ENCODE results near the gene RANBP1.

The RANBP1 gene

GRCh38 chr22:20131597-20131858 is 15.6 kb downstream of the RANBP1 start, which contains the start of gene ZDHHC8:
TSS of gene ZDHHC8 (plus strand) at chr22:20131804. CDS start at chr22:20131948, 144 bp downstream.
- TF ChIP-seq CTCF (IDR thresholded peaks at IDR 0.05; ENCODE audit: insufficient read depth, low read length, poor library complexity, severe bottlenecking), result no peak
- no peaks in the 10 kb centered on the region for H3K27me3 ChIP-seq (replicated peaks; ENCODE audit: control insufficient read depth, insufficient read depth, low read length)
- DNase-seq (ENCODE audit: extremely low read depth, insufficient read length), result peak; percentile 56
- H3K4me3 ChIP-seq (replicated peaks; ENCODE audit: low read depth, low read length), result peak within 1 kb of the TSS; percentile 87
- peaks cover 1% of the 10 kb centered on the region for H3K36me3 ChIP-seq (ENCODE audit: control insufficient read depth, insufficient read depth, low read length)

GRCh38 chr22:20131859-20132685 is 16.2 kb downstream of the RANBP1 start:
- Histone ChIP-seq H3K27me3 (replicated peaks; ENCODE audit: control insufficient read depth, insufficient read depth, low read length) (no peaks in the 10 kb centered on the region), H3K36me3 (ENCODE audit: control insufficient read depth, insufficient read depth, low read length) (no peaks in the 10 kb centered on the region), H3K4me3 (replicated peaks; ENCODE audit: low read depth, low read length) (peak overlapping the region; percentile 87)
- no peak for TF ChIP-seq CTCF (IDR thresholded peaks at IDR 0.05; ENCODE audit: insufficient read depth, low read length, poor library complexity, severe bottlenecking)
- no peak for DNase-seq (ENCODE audit: extremely low read depth, insufficient read length)

- Histone ChIP-seq H3K4me3 (replicated peaks; ENCODE audit: low read depth, low read length) (peak overlapping the region; percentile 87), H3K27me3 (replicated peaks; ENCODE audit: control insufficient read depth, insufficient read depth, low read length) (no peaks in the 10 kb centered on the region), H3K36me3 (ENCODE audit: control insufficient read depth, insufficient read depth, low read length) (no peaks in the 10 kb centered on the region)
- no peak for DNase-seq (ENCODE audit: extremely low read depth, insufficient read length)
- TF ChIP-seq CTCF (IDR thresholded peaks at IDR 0.05; ENCODE audit: insufficient read depth, low read length, poor library complexity, severe bottlenecking), result no peak
Measured at GRCh38 chr22:20132686-20133246, 16.9 kb downstream of the RANBP1 start.

GRCh38 chr22:20133930-20134549 is 18.1 kb downstream of the RANBP1 start:
- TF ChIP-seq CTCF (IDR thresholded peaks at IDR 0.05; ENCODE audit: insufficient read depth, low read length, poor library complexity, severe bottlenecking), result no peak

GRCh38 chr22:20135265-20135664 is 19.4 kb downstream of the RANBP1 start:
- no peak overlapping the region for H3K4me3 ChIP-seq (replicated peaks; ENCODE audit: low read depth, low read length)
- peaks cover 1% of the 10 kb centered on the region for H3K36me3 ChIP-seq (ENCODE audit: control insufficient read depth, insufficient read depth, low read length)
- TF ChIP-seq CTCF (IDR thresholded peaks at IDR 0.05; ENCODE audit: insufficient read depth, low read length, poor library complexity, severe bottlenecking), result no peak
- H3K27me3 ChIP-seq (replicated peaks; ENCODE audit: control insufficient read depth, insufficient read depth, low read length), result no peaks in the 10 kb centered on the region
- no peak for DNase-seq (ENCODE audit: extremely low read depth, insufficient read length)

More at GRCh38 chr22:20133930-20134549, 18.1 kb downstream of the RANBP1 start:
- Histone ChIP-seq H3K27me3 (replicated peaks; ENCODE audit: control insufficient read depth, insufficient read depth, low read length) (no peaks in the 10 kb centered on the region), H3K36me3 (ENCODE audit: control insufficient read depth, insufficient read depth, low read length) (no peaks in the 10 kb centered on the region), H3K4me3 (replicated peaks; ENCODE audit: low read depth, low read length) (no peak overlapping the region)
- DNase-seq (ENCODE audit: extremely low read depth, insufficient read length), result no peak

Measured in GM06990 (cell line).